Central memory CD8-positive, alpha-beta T cell (primary cell): ENCODE measurements around the gene ADH1B.
"Not testable (repeated sequence)": the region's sequence is repeated elsewhere in the genome, so short reads cannot be mapped to it uniquely, and the experiment has no call there.

Experiments used
- ATAC-seq: fragments of 150-1000 bp; cut with Tn5 transposase; replicated peaks from 2 replicates; pipeline ENCODE4 v1.10.0; 2022; ENCODE audit warnings: mild to moderate bottlenecking, moderate FRiP score, moderate number of reproducible peaks; ENCODE audit not compliant: poor library complexity, severe bottlenecking; ENCODE audit errors: extremely low read depth
- DNase-seq, 2 donors: peaks; one replicate each; pipeline ENCODE4 v3.0.0; 2021; ENCODE audit warnings: low spot score in 2 of 2
- H3K27ac Mint-ChIP-seq: one replicate; pipeline ENCODE4 v1.8.0; 2022; ENCODE audit warnings: low read depth, mild to moderate bottlenecking, moderate library complexity, mixed read lengths
- H3K27me3 Mint-ChIP-seq: one replicate; pipeline ENCODE4 v1.8.0; 2022; ENCODE audit warnings: mixed read lengths
- H3K36me3 Mint-ChIP-seq: one replicate; pipeline ENCODE4 v1.8.0; 2022; ENCODE audit warnings: mild to moderate bottlenecking, moderate library complexity, mixed read lengths; ENCODE audit not compliant: insufficient read depth
- H3K4me1 Mint-ChIP-seq: one replicate; pipeline ENCODE4 v1.8.0; 2022; ENCODE audit warnings: mixed read lengths
- H3K4me3 Mint-ChIP-seq: one replicate; pipeline ENCODE4 v1.8.0; 2022; ENCODE audit warnings: mild to moderate bottlenecking, moderate library complexity, mixed read lengths
- H3K9me3 Mint-ChIP-seq: one replicate; pipeline ENCODE4 v1.8.0; 2022; ENCODE audit warnings: mixed read lengths

Gene ADH1B

DNA sequence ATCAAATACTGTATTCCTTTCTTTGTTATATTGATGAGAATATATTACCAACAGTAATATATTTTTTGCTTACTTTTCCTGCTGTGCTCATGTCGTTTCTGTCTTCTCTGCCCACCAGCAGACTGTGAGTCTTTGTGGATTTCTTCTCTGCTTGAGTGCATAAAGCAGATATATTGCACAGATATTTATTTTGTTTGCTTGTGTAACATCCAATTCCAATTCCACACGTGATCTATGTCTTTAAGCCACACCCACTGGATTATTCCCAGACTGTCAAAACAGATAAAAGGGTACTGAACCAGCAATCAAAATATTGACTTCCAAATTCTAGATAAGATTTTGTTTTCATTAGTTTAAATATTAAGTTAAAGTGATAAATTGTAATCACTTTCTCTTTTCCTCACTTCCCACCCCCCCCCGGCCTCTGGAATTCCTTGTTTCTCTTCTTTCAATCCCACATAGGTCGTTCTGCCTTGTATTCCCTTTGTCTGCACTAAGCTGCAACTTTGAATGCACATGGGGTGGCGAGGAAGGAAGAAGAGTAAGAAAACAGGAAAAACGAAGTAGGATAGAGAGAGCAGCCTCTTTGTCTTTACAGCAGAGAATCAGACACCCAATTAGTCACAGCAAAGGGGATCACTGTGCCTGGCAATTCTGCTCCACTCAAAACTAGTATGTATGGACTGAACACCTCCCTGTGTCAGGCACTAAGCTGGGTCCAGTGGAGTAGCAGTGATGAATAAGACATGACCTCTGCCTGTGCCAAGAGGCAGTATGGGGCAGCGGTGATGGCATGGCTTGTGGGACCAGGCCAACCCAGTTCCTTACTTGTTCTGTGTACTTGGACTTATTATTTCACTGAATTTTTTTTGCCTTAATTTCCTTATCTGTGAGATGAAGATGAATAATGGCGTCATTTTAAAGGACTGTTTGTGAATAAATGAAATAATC lies at the start of gene ADH1B:
Gene ADH1B, minus strand, starts transcription at position 161 of the 951 bp plus-strand sequence. Its CDS starts 70 bp downstream, at position 91.
- ATAC-seq = no peak
- no peaks in the 10 kb centered on the region for H3K27me3 Mint-ChIP-seq
- DNase-seq = no peak
- no peak within 1 kb of the TSS for H3K27ac Mint-ChIP-seq
- H3K4me1 Mint-ChIP-seq = no peaks in the 10 kb centered on the region
- H3K9me3 Mint-ChIP-seq = no peaks in the 10 kb centered on the region
- H3K4me3 Mint-ChIP-seq = no peak within 1 kb of the TSS
- H3K36me3 Mint-ChIP-seq = no peaks in the 10 kb centered on the region

DNA sequence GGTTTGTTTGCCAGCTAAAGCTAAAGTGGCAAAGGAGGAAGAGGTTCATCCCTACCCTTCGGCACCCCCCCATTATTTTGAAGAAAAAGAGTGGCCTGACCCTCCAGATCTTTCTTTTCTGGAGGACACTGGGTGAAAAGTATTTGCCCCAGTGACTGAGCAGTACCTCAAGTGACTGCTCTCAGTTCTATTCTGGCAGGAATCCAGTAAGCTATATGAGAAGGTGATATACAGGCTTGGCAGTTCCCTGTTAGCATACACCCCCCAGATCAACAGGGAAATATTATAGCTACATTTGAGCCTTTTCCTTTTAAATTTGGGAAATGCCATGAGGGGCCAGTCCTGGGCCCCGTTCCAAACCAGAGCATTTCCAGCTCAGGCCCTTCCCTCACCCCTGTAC lies 46.6 kb upstream of the ADH1B start:
- H3K4me3 Mint-ChIP-seq, H3K9me3 Mint-ChIP-seq, H3K4me1 Mint-ChIP-seq, H3K36me3 Mint-ChIP-seq, H3K27ac Mint-ChIP-seq, ATAC-seq, DNase-seq: not testable (repeated sequence)
- peaks cover 19% of the 10 kb centered on the region for H3K27me3 Mint-ChIP-seq

DNA sequence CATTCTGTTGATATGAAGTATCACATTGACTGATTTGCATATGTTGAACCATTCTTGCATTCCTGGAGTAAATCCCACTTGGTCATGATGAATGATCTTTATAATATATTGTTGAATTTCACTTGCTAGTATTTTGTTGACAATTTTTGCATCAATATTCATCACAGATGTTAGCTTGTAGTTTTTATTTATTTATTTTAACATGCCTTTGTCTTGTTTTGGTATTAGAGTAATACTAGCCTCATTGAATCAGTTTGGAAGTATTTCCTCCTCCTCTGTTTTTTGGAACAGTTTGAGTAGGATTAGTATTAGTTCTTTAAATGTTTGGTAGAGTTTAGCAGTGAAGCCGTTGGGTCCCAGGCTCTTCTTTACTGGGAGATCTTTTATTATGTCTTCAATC lies 45.3 kb upstream of the ADH1B start:
- peaks cover 6% of the 10 kb centered on the region for H3K4me1 Mint-ChIP-seq
- H3K36me3 Mint-ChIP-seq = no peaks in the 10 kb centered on the region
- peaks cover 19% of the 10 kb centered on the region for H3K27me3 Mint-ChIP-seq
- DNase-seq = no peak
- H3K9me3 Mint-ChIP-seq = no peaks in the 10 kb centered on the region
- H3K27ac Mint-ChIP-seq = no peak overlapping the region
- no peak for ATAC-seq
- no peak overlapping the region for H3K4me3 Mint-ChIP-seq

DNA sequence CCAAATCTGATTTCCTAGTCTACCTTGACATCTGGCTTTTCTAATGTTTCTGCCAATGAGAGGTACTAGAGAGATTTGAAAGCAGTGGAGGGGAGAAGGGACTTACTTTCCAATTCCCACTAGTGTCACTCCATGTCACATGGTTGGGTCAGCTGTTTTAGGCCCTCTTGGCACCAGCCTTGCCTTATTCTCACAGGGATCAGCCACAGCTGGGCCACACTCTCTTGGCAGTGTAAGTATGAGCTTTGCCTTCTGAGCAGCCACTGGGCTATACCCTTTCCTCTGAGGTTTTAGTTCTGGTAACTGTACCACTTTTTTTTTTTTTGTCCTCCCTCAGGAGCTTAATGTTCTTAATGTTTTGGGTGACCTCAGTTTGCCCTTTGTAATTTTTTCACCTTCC lies 41.6 kb upstream of the ADH1B start:
- ATAC-seq (no peak), DNase-seq (no peak)
- no peak overlapping the region for H3K4me3 Mint-ChIP-seq
- H3K4me1 Mint-ChIP-seq = peaks cover 6% of the 10 kb centered on the region
- no peak overlapping the region for H3K27ac Mint-ChIP-seq
- H3K9me3 Mint-ChIP-seq = no peaks in the 10 kb centered on the region
- H3K36me3 Mint-ChIP-seq = no peaks in the 10 kb centered on the region
- H3K27me3 Mint-ChIP-seq = peaks cover 9% of the 10 kb centered on the region

DNA sequence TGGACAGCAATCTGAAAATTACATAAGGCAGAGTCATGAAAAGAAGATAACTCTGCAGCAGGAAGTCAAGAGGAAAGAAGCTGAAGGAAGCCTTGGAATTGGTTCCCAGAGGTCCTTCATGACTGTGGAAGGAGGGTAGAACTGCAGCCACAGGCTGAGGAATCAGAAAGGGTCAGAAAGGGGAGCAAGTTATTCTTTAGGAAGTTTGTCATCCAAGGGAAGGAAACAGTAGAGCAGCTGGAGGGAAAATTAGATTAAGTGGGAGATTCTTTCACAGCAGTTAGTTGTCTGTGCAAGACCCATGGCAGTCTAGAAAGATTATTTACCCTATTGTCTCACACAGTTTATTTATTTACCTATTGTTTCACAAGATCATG lies 40.7 kb upstream of the ADH1B start:
- no peak overlapping the region for H3K4me3 Mint-ChIP-seq
- ATAC-seq (no peak), DNase-seq (no peak)
- no peak overlapping the region for H3K27ac Mint-ChIP-seq
- no peaks in the 10 kb centered on the region for H3K27me3 Mint-ChIP-seq
- H3K36me3 Mint-ChIP-seq = no peaks in the 10 kb centered on the region
- peaks cover 6% of the 10 kb centered on the region for H3K4me1 Mint-ChIP-seq
- H3K9me3 Mint-ChIP-seq = no peaks in the 10 kb centered on the region

DNA sequence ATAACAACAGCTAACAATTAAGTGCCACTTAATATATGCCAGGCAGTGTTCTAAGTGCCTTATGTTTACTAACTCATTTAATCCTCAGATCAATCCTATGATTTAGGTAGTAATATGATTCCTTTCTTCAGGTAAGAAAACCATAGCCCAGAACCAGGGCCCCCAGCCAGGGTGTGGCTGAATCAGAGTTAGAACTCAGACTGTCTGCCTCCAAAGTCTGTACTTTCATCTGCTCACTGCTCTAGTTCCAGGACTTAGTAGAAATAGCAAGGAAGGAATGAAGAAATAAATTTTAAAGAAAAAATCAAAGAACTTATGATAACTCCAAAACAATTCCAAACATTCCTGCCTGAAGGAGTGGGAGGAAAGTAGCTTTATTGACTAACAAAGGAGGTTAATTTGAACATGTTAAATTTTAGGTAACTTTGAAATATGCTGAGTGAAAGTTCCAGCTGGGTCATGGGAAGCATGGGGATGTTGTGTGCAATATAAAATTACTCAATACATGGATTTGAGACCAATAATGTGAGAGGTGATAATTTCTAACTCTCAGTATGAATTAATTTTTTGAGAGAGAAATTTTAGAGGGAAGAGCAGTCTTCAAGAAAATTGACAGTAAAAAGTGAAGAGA lies 40.2 kb upstream of the ADH1B start:
- Mint-ChIP-seq H3K4me3 (no peak overlapping the region), H3K27ac (no peak overlapping the region), H3K9me3 (no peaks in the 10 kb centered on the region), H3K36me3 (no peaks in the 10 kb centered on the region), H3K4me1 (peaks cover 6% of the 10 kb centered on the region), H3K27me3 (no peaks in the 10 kb centered on the region)
- ATAC-seq = no peak
- DNase-seq = no peak

DNA sequence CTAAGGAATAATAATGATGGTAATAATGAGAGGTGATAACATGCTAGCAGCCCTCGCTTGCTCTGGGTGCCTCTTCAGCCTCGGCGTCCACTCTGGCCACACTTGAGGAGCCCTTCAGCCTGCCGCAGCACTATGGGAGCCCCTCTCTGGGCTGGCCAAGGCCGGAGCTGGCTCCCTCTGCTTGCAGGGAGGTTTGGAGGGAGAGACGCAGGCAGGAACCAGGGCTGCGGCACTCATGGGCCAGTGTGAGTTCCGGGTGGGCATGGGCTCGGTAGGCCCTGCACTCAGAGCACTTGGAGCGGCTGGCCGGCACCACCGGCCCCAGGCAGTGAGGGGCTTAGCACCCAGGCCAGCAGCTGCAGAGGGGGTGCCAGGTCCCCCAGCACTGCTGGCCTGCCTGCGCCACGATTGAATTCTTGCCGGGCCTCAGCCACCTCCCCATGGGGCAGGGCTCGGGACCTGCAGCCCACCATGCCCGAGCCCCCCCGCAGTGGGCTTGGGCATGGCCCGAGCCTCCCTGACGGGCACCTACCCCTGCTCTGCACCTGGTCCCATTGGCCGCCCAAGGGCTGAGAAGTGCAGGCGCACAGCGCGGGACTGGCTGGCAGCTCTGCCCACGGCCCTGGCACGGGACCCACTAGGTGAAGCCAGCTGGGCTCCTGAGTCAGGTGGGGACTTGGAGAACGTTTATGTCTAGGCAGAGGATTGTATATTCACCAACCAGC lies 38.4 kb upstream of the ADH1B start:
- Mint-ChIP-seq H3K9me3 (no peaks in the 10 kb centered on the region), H3K4me1 (peaks cover 6% of the 10 kb centered on the region), H3K36me3 (no peaks in the 10 kb centered on the region), H3K27ac (no peak overlapping the region), H3K4me3 (no peak overlapping the region), H3K27me3 (no peaks in the 10 kb centered on the region)
- no peak for DNase-seq
- ATAC-seq = no peak

DNA sequence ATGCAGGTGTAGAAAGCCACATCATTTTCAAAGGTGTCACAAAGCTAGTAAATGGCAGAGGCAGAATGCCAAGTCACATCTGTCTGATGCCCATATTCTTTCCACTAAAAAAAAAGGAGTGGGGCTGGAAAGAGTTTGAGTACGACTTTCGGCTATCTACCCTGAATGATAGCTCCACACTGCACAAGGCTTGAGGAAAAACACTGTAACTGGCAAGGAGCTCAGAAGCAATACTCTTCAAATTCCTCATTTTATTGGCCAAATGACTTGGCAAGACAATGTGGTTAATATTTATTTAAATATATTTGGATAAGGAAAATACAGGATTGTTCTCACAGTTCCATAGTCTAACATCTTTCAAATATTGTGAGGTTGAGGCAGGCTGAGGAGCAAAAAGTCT lies 36.7 kb upstream of the ADH1B start:
- ATAC-seq (no peak), DNase-seq (no peak)
- peaks cover 6% of the 10 kb centered on the region for H3K4me1 Mint-ChIP-seq
- H3K4me3 Mint-ChIP-seq = no peak overlapping the region
- no peaks in the 10 kb centered on the region for H3K36me3 Mint-ChIP-seq
- no peak overlapping the region for H3K27ac Mint-ChIP-seq
- peaks cover 2% of the 10 kb centered on the region for H3K9me3 Mint-ChIP-seq
- peaks cover 10% of the 10 kb centered on the region for H3K27me3 Mint-ChIP-seq

DNA sequence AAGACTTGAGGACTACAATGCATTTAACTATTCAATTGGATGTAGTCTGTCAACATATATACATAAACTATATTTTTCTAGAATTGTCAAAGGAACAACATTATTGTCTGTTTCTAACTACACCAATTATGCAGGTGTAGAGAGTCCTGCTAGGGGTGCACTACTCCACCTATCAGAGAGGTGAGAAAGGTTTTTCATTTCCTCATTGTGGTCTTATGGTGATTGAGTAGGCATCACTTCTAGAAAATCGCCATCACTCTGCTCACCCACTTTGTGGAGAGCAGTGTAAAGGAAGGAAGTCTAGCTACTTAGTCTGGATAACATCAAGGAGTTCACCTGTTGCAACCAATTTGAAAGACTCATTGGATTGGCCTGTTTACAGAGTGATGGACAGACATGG lies 35.8 kb upstream of the ADH1B start:
- H3K27me3 Mint-ChIP-seq = peaks cover 15% of the 10 kb centered on the region
- no peak overlapping the region for H3K4me3 Mint-ChIP-seq
- no peak overlapping the region for H3K27ac Mint-ChIP-seq
- no peaks in the 10 kb centered on the region for H3K36me3 Mint-ChIP-seq
- DNase-seq = no peak
- peaks cover 5% of the 10 kb centered on the region for H3K9me3 Mint-ChIP-seq
- no peaks in the 10 kb centered on the region for H3K4me1 Mint-ChIP-seq
- no peak for ATAC-seq

DNA sequence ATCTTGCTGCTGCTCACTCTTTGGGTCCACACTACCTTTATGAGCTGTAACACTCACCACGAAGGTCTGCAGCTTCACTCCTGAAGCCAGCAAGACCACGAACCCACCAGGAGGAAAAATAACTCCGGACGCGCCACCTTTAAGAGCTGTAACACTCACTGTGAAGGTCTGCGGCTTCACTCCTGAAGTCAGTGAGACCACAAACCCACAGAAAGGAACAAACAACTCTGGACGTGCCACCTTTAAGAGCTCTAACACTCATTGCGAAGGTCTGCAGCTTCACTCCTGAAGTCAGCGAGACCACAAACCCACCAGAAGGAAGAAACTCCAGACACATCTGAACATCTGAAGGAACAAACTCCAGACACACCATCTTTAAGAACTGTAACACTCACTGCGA lies 34.9 kb upstream of the ADH1B start:
- not testable (repeated sequence) for ATAC-seq, H3K9me3 Mint-ChIP-seq, H3K36me3 Mint-ChIP-seq, H3K27ac Mint-ChIP-seq, H3K4me3 Mint-ChIP-seq, DNase-seq, H3K4me1 Mint-ChIP-seq
- peaks cover 15% of the 10 kb centered on the region for H3K27me3 Mint-ChIP-seq

DNA sequence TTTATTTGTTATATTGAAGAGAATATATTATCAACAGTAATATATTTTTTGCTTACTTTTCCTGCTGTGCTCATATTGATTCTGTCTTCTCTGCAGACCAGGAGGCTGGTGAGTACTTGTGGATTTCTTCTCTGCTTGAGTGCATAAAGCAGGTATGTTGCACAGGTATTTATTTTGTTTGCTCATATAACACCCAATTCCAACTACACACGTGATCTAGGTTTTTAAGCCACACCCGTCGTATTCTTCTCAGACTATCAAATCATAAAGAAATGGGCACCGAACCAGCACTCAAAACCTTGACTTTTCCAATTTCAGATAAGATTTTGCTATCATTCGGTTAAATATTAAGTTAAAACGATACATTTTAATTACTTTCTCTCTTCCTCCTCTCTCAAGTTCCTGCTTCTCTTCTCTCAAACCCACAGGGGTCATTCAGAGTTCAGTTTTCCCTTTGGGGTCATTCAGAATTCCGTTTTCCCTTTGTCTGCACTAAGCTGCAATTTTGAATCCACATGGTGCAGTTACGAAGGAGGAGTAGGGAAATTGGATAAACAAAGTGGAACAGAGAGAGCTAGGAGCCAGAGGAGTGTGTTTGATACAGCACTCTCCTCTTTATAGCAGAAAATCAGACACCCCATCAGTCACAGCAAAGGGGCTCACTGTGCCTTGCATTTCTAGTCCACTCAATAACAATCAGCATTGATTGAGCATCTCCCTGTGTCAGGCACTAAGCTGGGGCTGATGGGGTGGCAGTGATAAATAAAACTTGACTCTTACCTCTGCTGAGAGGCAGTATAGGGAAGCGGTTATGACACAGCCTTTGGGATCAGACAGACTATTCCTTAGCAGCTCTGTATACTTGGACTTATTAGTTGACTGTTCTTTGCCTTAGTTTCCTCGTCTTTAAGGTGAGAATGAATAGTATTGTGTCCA lies 31.7 kb upstream of the ADH1B start, which contains the start of gene ADH1C:
Gene ADH1C, minus strand, starts transcription at position 145 of the 936 bp plus-strand sequence. Its CDS starts 71 bp downstream, at position 74.
- DNase-seq (no peak), ATAC-seq (no peak)
- H3K27me3 Mint-ChIP-seq = peaks cover 15% of the 10 kb centered on the region
- H3K27ac Mint-ChIP-seq = no peak within 1 kb of the TSS
- no peak within 1 kb of the TSS for H3K4me3 Mint-ChIP-seq
- H3K9me3 Mint-ChIP-seq = peaks cover 5% of the 10 kb centered on the region
- no peaks in the 10 kb centered on the region for H3K4me1 Mint-ChIP-seq
- no peaks in the 10 kb centered on the region for H3K36me3 Mint-ChIP-seq

DNA sequence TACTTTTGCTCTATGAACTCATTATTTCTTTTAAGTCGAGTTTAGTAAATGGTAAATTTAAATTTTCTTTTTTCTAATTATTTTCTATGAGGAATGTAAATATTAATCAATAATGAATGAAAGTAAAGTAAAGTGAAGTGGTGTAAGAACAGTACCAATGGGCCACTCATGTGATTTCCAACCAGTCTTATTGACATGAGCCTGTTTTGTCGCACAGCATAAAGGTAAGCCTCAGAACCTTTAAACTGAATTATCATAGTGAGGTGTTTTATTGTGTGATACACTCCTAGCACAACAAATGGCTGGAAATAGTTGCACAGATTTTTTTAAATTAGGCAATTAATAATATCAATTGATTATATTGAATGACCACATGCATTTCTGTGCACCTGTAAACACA lies 30.3 kb upstream of the ADH1B start:
- peaks cover 5% of the 10 kb centered on the region for H3K9me3 Mint-ChIP-seq
- H3K27me3 Mint-ChIP-seq = peaks cover 15% of the 10 kb centered on the region
- H3K36me3 Mint-ChIP-seq = no peaks in the 10 kb centered on the region
- no peak overlapping the region for H3K27ac Mint-ChIP-seq
- ATAC-seq = no peak
- no peak overlapping the region for H3K4me3 Mint-ChIP-seq
- no peak for DNase-seq
- no peaks in the 10 kb centered on the region for H3K4me1 Mint-ChIP-seq
